Measurements from ENCODE around the gene PHC2.
A peak's percentile ranks its signal among the peaks of the same experiment; 100 is the strongest.

The PHC2 gene

GRCh38 chr1:33349778-33350610 lies 80.9 kb downstream of the PHC2 start:
- DNase-seq (ENCODE audit: low read depth, low spot score) = peak; percentile 93

- peak; percentile 67 for DNase-seq (ENCODE audit: low read depth, low spot score)
Measured at GRCh38 chr1:33349081-33349759, 81.7 kb downstream of the PHC2 start.

- no peak for DNase-seq (ENCODE audit: low read depth, low spot score)
Measured at GRCh38 chr1:33348676-33349080, 82.2 kb downstream of the PHC2 start.

- DNase-seq (ENCODE audit: low read depth, low spot score) = peak; percentile 66
Measured at GRCh38 chr1:33348194-33348593, 82.7 kb downstream of the PHC2 start.

- no peak for DNase-seq (ENCODE audit: low read depth, low spot score)
Measured at GRCh38 chr1:33347650-33347992, 83.3 kb downstream of the PHC2 start.

- DNase-seq (ENCODE audit: low read depth, low spot score) = peak; percentile 79
Measured at GRCh38 chr1:33346927-33347649, 83.8 kb downstream of the PHC2 start.

GRCh38 chr1:33346533-33346926 lies 84.4 kb downstream of the PHC2 start:
- DNase-seq (ENCODE audit: low read depth, low spot score) = no peak

- DNase-seq (ENCODE audit: low read depth, low spot score) = no peak
Measured at GRCh38 chr1:33344896-33345560, 85.9 kb downstream of the PHC2 start.

GRCh38 chr1:33343539-33343938 lies 87.4 kb downstream of the PHC2 start:
- DNase-seq (ENCODE audit: low read depth, low spot score) = no peak

GRCh38 chr1:33342041-33342723 lies 88.7 kb downstream of the PHC2 start:
- peak; percentile 97 for DNase-seq (ENCODE audit: low read depth, low spot score)

- DNase-seq (ENCODE audit: low read depth, low spot score) = no peak
Measured at GRCh38 chr1:33341190-33341589, 89.7 kb downstream of the PHC2 start.

- no peak for DNase-seq (ENCODE audit: low read depth, low spot score)
Measured at GRCh38 chr1:33339413-33339812, 91.5 kb downstream of the PHC2 start.

- peak; percentile 73 for DNase-seq (ENCODE audit: low read depth, low spot score)
Measured at GRCh38 chr1:33338440-33339211, 92.3 kb downstream of the PHC2 start.

GRCh38 chr1:33338048-33338439 lies 92.9 kb downstream of the PHC2 start:
- peak; percentile 58 for DNase-seq (ENCODE audit: low read depth, low spot score)

GRCh38 chr1:33337441-33337840 lies 93.5 kb downstream of the PHC2 start:
- no peak for DNase-seq (ENCODE audit: low read depth, low spot score)

- no peak for DNase-seq (ENCODE audit: low read depth, low spot score)
Measured at GRCh38 chr1:33336580-33336979, 94.3 kb downstream of the PHC2 start.

- DNase-seq (ENCODE audit: low read depth, low spot score) = no peak
Measured at GRCh38 chr1:33335020-33335419, 95.9 kb downstream of the PHC2 start.

GRCh38 chr1:33334081-33334552 lies 96.8 kb downstream of the PHC2 start:
- DNase-seq (ENCODE audit: low read depth, low spot score) = no peak

- DNase-seq (ENCODE audit: low read depth, low spot score) = no peak
Measured at GRCh38 chr1:33332881-33333280, 98.0 kb downstream of the PHC2 start.

GRCh38 chr1:33332357-33332789 lies 98.5 kb downstream of the PHC2 start:
- peak; percentile 90 for DNase-seq (ENCODE audit: low read depth, low spot score)

Data from astrocyte of the hippocampus (primary cell).